ENCODE results near the gene CCDC90B. TPM values are rescaled to one million over a fixed set of nuclear protein-coding genes. Genes with fewer than 3 reads are reported as not detected.

The CCDC90B gene, protein sequence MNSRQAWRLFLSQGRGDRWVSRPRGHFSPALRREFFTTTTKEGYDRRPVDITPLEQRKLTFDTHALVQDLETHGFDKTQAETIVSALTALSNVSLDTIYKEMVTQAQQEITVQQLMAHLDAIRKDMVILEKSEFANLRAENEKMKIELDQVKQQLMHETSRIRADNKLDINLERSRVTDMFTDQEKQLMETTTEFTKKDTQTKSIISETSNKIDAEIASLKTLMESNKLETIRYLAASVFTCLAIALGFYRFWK
- 100 to 1,000 TPM in 1 of 2 donors, 10 to 100 TPM in 1; 64.2 to 105 TPM for total RNA-seq
- 83.0 TPM for polyA plus RNA-seq (2013, experiment 1 of 2)
- 94.9 TPM for polyA plus RNA-seq (2013, experiment 2 of 2)
- long read RNA-seq, experiment 1, full-length matches to known transcripts, result 48 of 76 reads
- long read RNA-seq, experiment 1, partial matches to known transcripts, result 7 of 76 reads
- long read RNA-seq, experiment 1, other reads (novel, unspliced or antisense), result 21 of 76 reads
- long read RNA-seq, experiment 2, full-length matches to known transcripts, result 186 of 226 reads
- long read RNA-seq, experiment 2, partial matches to known transcripts, result 6 of 226 reads
- long read RNA-seq, experiment 2, other reads (novel, unspliced or antisense), result 34 of 226 reads
- long read RNA-seq, experiment 3, full-length matches to known transcripts, result 183 of 239 reads
- long read RNA-seq, experiment 3, partial matches to known transcripts, result 10 of 239 reads
- long read RNA-seq, experiment 3, other reads (novel, unspliced or antisense), result 46 of 239 reads
- long read RNA-seq, experiment 4, full-length matches to known transcripts, result 309 of 394 reads
- long read RNA-seq, experiment 4, partial matches to known transcripts, result 27 of 394 reads
- long read RNA-seq, experiment 4, other reads (novel, unspliced or antisense), result 58 of 394 reads

DNA sequence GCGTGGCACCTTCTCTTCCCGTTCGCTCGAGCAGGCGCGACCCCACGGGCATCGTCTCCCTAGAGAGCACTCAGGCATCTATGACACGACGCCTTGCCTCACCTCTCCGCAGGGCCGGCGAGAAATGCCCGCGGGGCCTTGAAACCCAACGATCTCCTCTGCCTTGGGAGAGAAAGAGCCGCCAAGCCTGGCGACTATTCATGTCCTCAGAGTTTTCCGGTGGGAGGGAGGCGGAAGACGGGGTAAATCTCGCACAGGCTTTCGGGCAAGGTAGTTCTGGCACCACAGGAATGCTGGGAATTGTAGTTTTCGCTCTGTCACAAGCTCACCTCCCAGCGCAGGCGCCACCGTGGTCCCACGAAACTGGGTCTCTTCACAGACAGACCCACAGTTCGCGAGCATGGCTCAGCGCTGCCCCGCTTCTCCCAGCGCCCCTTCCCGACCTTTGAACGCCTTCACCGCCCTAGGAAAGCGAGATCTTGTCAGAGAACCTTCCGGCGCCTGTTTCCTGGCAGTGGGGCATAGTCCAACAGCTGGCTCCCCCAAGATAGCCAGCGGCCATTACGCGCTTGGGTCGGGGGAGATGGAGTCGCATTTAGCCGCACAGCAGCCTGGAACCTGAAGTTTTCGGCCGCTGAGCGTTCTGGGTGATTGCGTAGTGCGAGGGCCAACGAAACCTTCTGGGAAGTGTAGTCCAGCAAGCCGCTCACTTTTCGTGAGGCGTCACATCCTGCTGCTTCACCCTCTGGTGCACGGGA, at the start of gene CCDC90B:
Gene CCDC90B (minus strand): TSS at position 597 of the 758 bp plus-strand sequence. CDS start 395 bp downstream, at position 202.
- Mint-ChIP-seq H3K27me3 (ENCODE audit: insufficient read depth) (no peaks in the 10 kb centered on the region), H3K36me3 (ENCODE audit: low read depth) (peaks cover 3% of the 10 kb centered on the region), H3K9me3 (peaks cover under 1% of the 10 kb centered on the region), H3K27ac (peak within 1 kb of the TSS; percentile 100), H3K4me1 (peaks cover 32% of the 10 kb centered on the region), H3K4me3 (peak within 1 kb of the TSS; percentile 95)
- peak within 1 kb of the TSS; percentile 79 for H3K9ac ChIP-seq (ENCODE audit: extremely low read depth, low read length, poor library complexity, severe bottlenecking)
- peaks cover 12% of the 10 kb centered on the region for H3K4me1 ChIP-seq (ENCODE audit: control insufficient read depth, insufficient read depth, low read length)
- WGBS, 2 experiments (ENCODE audit: insufficient coverage in 1 of 2, insufficient read length in 1 of 2), result 0 to 1% methylated on average over 36 to 55 of the region's 55 CpGs
- TF ChIP-seq, protein P1, sequence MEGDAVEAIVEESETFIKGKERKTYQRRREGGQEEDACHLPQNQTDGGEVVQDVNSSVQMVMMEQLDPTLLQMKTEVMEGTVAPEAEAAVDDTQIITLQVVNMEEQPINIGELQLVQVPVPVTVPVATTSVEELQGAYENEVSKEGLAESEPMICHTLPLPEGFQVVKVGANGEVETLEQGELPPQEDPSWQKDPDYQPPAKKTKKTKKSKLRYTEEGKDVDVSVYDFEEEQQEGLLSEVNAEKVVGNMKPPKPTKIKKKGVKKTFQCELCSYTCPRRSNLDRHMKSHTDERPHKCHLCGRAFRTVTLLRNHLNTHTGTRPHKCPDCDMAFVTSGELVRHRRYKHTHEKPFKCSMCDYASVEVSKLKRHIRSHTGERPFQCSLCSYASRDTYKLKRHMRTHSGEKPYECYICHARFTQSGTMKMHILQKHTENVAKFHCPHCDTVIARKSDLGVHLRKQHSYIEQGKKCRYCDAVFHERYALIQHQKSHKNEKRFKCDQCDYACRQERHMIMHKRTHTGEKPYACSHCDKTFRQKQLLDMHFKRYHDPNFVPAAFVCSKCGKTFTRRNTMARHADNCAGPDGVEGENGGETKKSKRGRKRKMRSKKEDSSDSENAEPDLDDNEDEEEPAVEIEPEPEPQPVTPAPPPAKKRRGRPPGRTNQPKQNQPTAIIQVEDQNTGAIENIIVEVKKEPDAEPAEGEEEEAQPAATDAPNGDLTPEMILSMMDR (conservative IDR thresholded peaks at IDR 0.05), result no peak
- H3K27me3 ChIP-seq (ENCODE audit: control insufficient read depth, insufficient read depth, low read length, poor library complexity, severe bottlenecking), result no peaks in the 10 kb centered on the region
- H3K27ac ChIP-seq (ENCODE audit: low read depth, low read length), result peak within 1 kb of the TSS; percentile 92
- DNase-seq, result peak; percentile 98
- peak within 1 kb of the TSS; percentile 99 for H3K4me3 ChIP-seq (ENCODE audit: low read length)
- peaks cover 17% of the 10 kb centered on the region for H3K36me3 ChIP-seq (ENCODE audit: control insufficient read depth, insufficient read depth, low read length)
- peaks cover 3% of the 10 kb centered on the region for H3K9me3 ChIP-seq (ENCODE audit: control insufficient read depth, low read length)

DNA sequence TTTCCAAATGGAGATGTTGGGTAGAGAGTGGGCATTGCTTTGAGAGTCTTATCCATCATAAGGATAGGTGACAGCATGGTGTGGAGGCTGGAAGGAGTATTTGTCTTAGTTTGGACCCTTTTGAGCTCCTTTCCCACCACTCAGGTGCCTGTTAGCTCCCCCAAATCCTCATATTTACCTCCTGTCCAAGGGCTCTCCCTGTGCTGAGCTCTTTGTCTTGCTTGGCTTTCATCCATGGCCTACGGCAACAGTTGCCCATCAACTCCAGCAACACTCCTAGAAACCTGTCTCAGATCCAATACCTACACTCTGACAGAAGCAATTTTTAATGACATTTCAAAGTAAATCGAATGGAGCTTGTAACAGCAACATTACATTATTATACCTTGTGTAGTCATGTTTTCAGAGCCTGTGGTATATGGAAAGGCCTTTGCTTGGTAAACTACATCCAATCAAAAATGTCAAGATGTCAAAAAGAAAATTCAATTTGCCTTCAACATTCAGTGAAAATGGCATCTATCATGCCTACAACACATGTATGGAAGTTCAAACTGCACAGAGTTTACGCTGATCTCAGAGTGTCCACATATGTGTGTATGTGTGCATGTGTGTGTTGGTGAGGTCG, 49.4 kb upstream of the CCDC90B start:
- Histone ChIP-seq H3K27ac (ENCODE audit: low read depth, low read length) (no peak overlapping the region), H3K4me1 (ENCODE audit: control insufficient read depth, insufficient read depth, low read length) (peaks cover 4% of the 10 kb centered on the region), H3K27me3 (ENCODE audit: control insufficient read depth, insufficient read depth, low read length, poor library complexity, severe bottlenecking) (no peaks in the 10 kb centered on the region), H3K36me3 (ENCODE audit: control insufficient read depth, insufficient read depth, low read length) (no peaks in the 10 kb centered on the region), H3K9me3 (ENCODE audit: control insufficient read depth, low read length) (no peaks in the 10 kb centered on the region), H3K4me3 (ENCODE audit: low read length) (no peak overlapping the region), H3K9ac (ENCODE audit: extremely low read depth, low read length, poor library complexity, severe bottlenecking) (no peak overlapping the region)
- Mint-ChIP-seq H3K9me3 (no peaks in the 10 kb centered on the region), H3K4me3 (no peak overlapping the region), H3K27ac (no peak overlapping the region), H3K4me1 (peaks cover 21% of the 10 kb centered on the region), H3K27me3 (ENCODE audit: insufficient read depth) (no peaks in the 10 kb centered on the region), H3K36me3 (ENCODE audit: low read depth) (no peaks in the 10 kb centered on the region)
- 94 to 98% methylated on average over 2 to 4 of the region's 4 CpGs for WGBS, 2 experiments (ENCODE audit: insufficient coverage in 1 of 2, insufficient read length in 1 of 2)
- DNase-seq, result no peak
- TF ChIP-seq, protein P1 (conservative IDR thresholded peaks at IDR 0.05), result no peak

Measured in endodermal cell (in vitro differentiated cells).